HepG2 (cell line): ENCODE measurements around the gene KLB. TPM values are rescaled to one million over a fixed set of nuclear protein-coding genes. Genes with fewer than 3 reads are reported as not detected.

Experiments used
- ARNT2 ChIP-seq: sonication (generic); formaldehyde crosslinking; IDR thresholded peaks from 2 replicates; pipeline ENCODE4 v1.8.0; 2022; ENCODE audit warnings: mild to moderate bottlenecking, low read depth, missing genetic modification reagents, moderate library complexity
- CREB3 ChIP-seq: sonication (generic); formaldehyde crosslinking; IDR thresholded peaks from 2 replicates; pipeline ENCODE4 v1.5.0; 2020; ENCODE audit warnings: missing genetic modification reagents
- DNMT1 ChIP-seq: sonication (generic); formaldehyde crosslinking; IDR thresholded peaks from 2 replicates; pipeline ENCODE4 v1.5.1; 2020; ENCODE audit warnings: mild to moderate bottlenecking, missing genetic modification reagents
- FOXM1 ChIP-seq: sonication (generic); formaldehyde crosslinking; IDR thresholded peaks from 2 replicates; pipeline ENCODE4 v1.5.0; 2020; ENCODE audit warnings: missing genetic modification reagents
- GLI4 ChIP-seq: sonication (generic); formaldehyde crosslinking; IDR thresholded peaks from 2 replicates; pipeline ENCODE4 v1.5.1; 2020; ENCODE audit warnings: missing genetic modification reagents, mild to moderate bottlenecking, moderate library complexity, borderline replicate concordance
- HNRNPH1 ChIP-seq: fragments of 200-400 bp; formaldehyde crosslinking; optimal IDR thresholded peaks from 2 replicates; pipeline ENCODE3; 2017; ENCODE audit warnings: mild to moderate bottlenecking, low read depth, low read length
- HNRNPUL1 ChIP-seq: fragments of 200-400 bp; formaldehyde crosslinking; IDR thresholded peaks from 2 replicates; pipeline ENCODE4 v1.6.1; 2017; ENCODE audit warnings: low read depth, mild to moderate bottlenecking, low read length, moderate library complexity
- IRF9 ChIP-seq: sonication (generic); formaldehyde crosslinking; IDR thresholded peaks from 2 replicates; pipeline ENCODE4 v1.8.0; 2022; ENCODE audit warnings: missing genetic modification reagents, mild to moderate bottlenecking, borderline replicate concordance
- KLF11 ChIP-seq: IDR thresholded peaks from 2 replicates; pipeline ENCODE4 v1.6.1; 2016; ENCODE audit warnings: missing compliant biosample characterization
- MBNL3 ChIP-seq: fragments of 250-450 bp; sonication (Bioruptor Pico); conservative IDR thresholded peaks from 2 replicates; pipeline ENCODE4 v1.8.0; 2022; ENCODE audit warnings: mild to moderate bottlenecking, inconsistent platforms
- RBFOX2 ChIP-seq: fragments of 200-400 bp; formaldehyde crosslinking; IDR thresholded peaks from 2 replicates; pipeline ENCODE4 v1.6.1; 2017; ENCODE audit warnings: low read depth, mild to moderate bottlenecking, low read length
- RFX1 ChIP-seq: fragments of 450-650 bp; IDR thresholded peaks from 2 replicates; pipeline ENCODE4 v1.6.1; 2017
- TARDBP ChIP-seq: sonication (generic); formaldehyde crosslinking; IDR thresholded peaks from 2 replicates; pipeline ENCODE4 v1.8.0; 2022; ENCODE audit warnings: mild to moderate bottlenecking, missing genetic modification reagents
- THAP11 ChIP-seq: IDR thresholded peaks from 2 replicates; pipeline ENCODE4 v1.6.1; 2016; ENCODE audit warnings: missing biosample characterization, missing genetic modification reagents
- ZFY ChIP-seq: sonication (generic); formaldehyde crosslinking; IDR thresholded peaks from 2 replicates; pipeline ENCODE4 v1.4.0; 2020; ENCODE audit warnings: missing genetic modification reagents
- ZNF138 ChIP-seq: sonication (generic); formaldehyde crosslinking; IDR thresholded peaks from 2 replicates; pipeline ENCODE4 v1.5.0; 2020; ENCODE audit warnings: mild to moderate bottlenecking, low read depth, missing genetic modification reagents
- ZNF558 ChIP-seq: sonication (generic); formaldehyde crosslinking; IDR thresholded peaks from 2 replicates; pipeline ENCODE4 v1.9.0; 2022; ENCODE audit warnings: mild to moderate bottlenecking, missing genetic modification reagents, borderline replicate concordance
- ZNF574 ChIP-seq: sonication (generic); formaldehyde crosslinking; IDR thresholded peaks from 2 replicates; pipeline ENCODE4 v1.4.0; 2020; ENCODE audit warnings: missing genetic modification reagents
- ZNF713 ChIP-seq: sonication (generic); formaldehyde crosslinking; IDR thresholded peaks from 2 replicates; pipeline ENCODE4 v1.4.0; 2020; ENCODE audit warnings: mild to moderate bottlenecking, missing genetic modification reagents
- ZNF75D ChIP-seq: sonication (generic); formaldehyde crosslinking; IDR thresholded peaks from 2 replicates; pipeline ENCODE4 v1.8.1; 2023; ENCODE audit warnings: missing genetic modification reagents, mild to moderate bottlenecking, borderline replicate concordance
- ZNF776 ChIP-seq: sonication (generic); formaldehyde crosslinking; IDR thresholded peaks from 2 replicates; pipeline ENCODE4 v1.4.0; 2020; ENCODE audit warnings: mild to moderate bottlenecking, missing genetic modification reagents
- ZNF879 ChIP-seq: sonication (generic); formaldehyde crosslinking; IDR thresholded peaks from 2 replicates; pipeline ENCODE4 v1.8.1; 2023; ENCODE audit warnings: missing genetic modification reagents
- polyA plus RNA-seq, 8 experiments: library from polyadenylated mRNA; depleted of rRNA in 3 of 8; stranded (reverse) in 7 of 8; unstranded in 1 of 8; fragments of >200 nt; fragmentation: Illumina TruSeq in 4 of 8; extraction: Trizol in 4 of 8; gene quantifications; 2 replicates each; pipeline versions ENCODE4 v1.2.1 to v1.2.3, GENCODE V29; 2011 to 2016; ENCODE audit warnings: low read depth in 4 of 8, missing spikeins in 1 of 8, mixed read lengths in 1 of 8; ENCODE audit not compliant: insufficient read depth in 1 of 8
- total RNA-seq, 5 experiments: library from RNA; depleted of rRNA; stranded (reverse); fragments of >200 nt; fragmentation: Illumina TruSeq; extraction: Trizol; gene quantifications; 2 replicates each; pipeline ENCODE4 v1.2.3, GENCODE V29; 2016; ENCODE audit warnings: low read depth in 1 of 5

KLB gene
- total and polyA plus RNA-seq, 2 of the 13 experiments (the other 11 are each of a cell fraction or from before 2014, with no cell fraction given) = 25.3 to 82.0 TPM

GRCh38 chr4:39469429-39470077, 62.8 kb downstream of the KLB start (continued):
- TF ChIP-seq ZNF558 (CRISPR knock-in tag) (no peak), DNMT1 (CRISPR knock-in tag) (no peak), RFX1 (no peak), GLI4 (CRISPR knock-in tag) (no peak), ZNF75D (CRISPR knock-in tag) (no peak), ZNF879 (CRISPR knock-in tag) (no peak), THAP11 (CRISPR knock-in tag) (peak; percentile 63; the same call in 1 of the 2 replicates), ZNF574 (CRISPR knock-in tag) (no peak), ZNF138 (CRISPR knock-in tag) (no peak), HNRNPH1 (no peak), IRF9 (CRISPR knock-in tag) (no peak), ZNF713 (CRISPR knock-in tag) (no peak), TARDBP (no peak; the same call in 1 of the 2 replicates), CREB3 (CRISPR knock-in tag) (no peak), ARNT2 (CRISPR knock-in tag) (no peak), FOXM1 (CRISPR knock-in tag) (no peak), HNRNPUL1 (no peak), KLF11 (CRISPR knock-in tag) (peak; percentile 48; the same call in 1 of the 2 replicates), RBFOX2 (no peak), ZFY (CRISPR knock-in tag) (no peak), MBNL3 (CRISPR knock-in tag) (no peak), ZNF776 (CRISPR knock-in tag) (no peak)
